H9 (cell line): ENCODE data around the gene WDR6. TPM values are rescaled to one million over a fixed set of nuclear protein-coding genes. Genes with fewer than 3 reads are reported as not detected.

Experiments
- DNase-seq: peaks from one replicate; pipeline ENCODE4 v3.0.0-alpha.2; 2017
- H2AFZ ChIP-seq: one replicate; pipeline ENCODE4 v1.6.1; 2013; ENCODE audit warnings: mild to moderate bottlenecking, low read length, control low read depth, moderate library complexity
- H2AK5ac ChIP-seq: 2 replicates; pipeline ENCODE4 v1.6.1; 2013; ENCODE audit warnings: low read length, control low read depth, mixed read lengths; ENCODE audit not compliant: insufficient read length
- H2BK120ac ChIP-seq: one replicate; pipeline ENCODE4 v1.6.1; 2013; ENCODE audit warnings: low read depth, mild to moderate bottlenecking, low read length, control low read depth, inconsistent platforms; ENCODE audit not compliant: poor library complexity, severe bottlenecking
- H2BK12ac ChIP-seq: 2 replicates; pipeline ENCODE4 v1.6.1; 2013; ENCODE audit warnings: low read length, control low read depth, mixed read lengths, low read depth; ENCODE audit not compliant: insufficient read length
- H2BK15ac ChIP-seq: 2 replicates; pipeline ENCODE4 v1.6.1; 2013; ENCODE audit warnings: low read depth, low read length, control low read depth
- H2BK20ac ChIP-seq: one replicate; pipeline ENCODE4 v1.6.1; 2013; ENCODE audit warnings: low read depth, mild to moderate bottlenecking, low read length, control low read depth, inconsistent platforms; ENCODE audit not compliant: poor library complexity, severe bottlenecking
- H2BK5ac ChIP-seq: 2 replicates; pipeline ENCODE4 v1.6.1; 2013; ENCODE audit warnings: low read length, control low read depth, mixed read lengths; ENCODE audit not compliant: insufficient read length
- H3K14ac ChIP-seq: 2 replicates; pipeline ENCODE4 v1.6.1; 2013; ENCODE audit warnings: low read length, control low read depth; ENCODE audit not compliant: insufficient read depth
- H3K18ac ChIP-seq: 2 replicates; pipeline ENCODE4 v1.6.1; 2013; ENCODE audit warnings: low read depth, mild to moderate bottlenecking, mixed read lengths, low read length, control low read depth; ENCODE audit not compliant: insufficient read length
- H3K23ac ChIP-seq: 2 replicates; pipeline ENCODE4 v1.6.1; 2013; ENCODE audit warnings: low read length, control low read depth, mixed read lengths, low read depth; ENCODE audit not compliant: insufficient read length
- H3K23me2 ChIP-seq: 2 replicates; pipeline ENCODE4 v1.6.1; 2013; ENCODE audit warnings: low read depth, mild to moderate bottlenecking, mixed read lengths, low read length, control low read depth; ENCODE audit not compliant: insufficient read length, poor library complexity, severe bottlenecking
- H3K27ac ChIP-seq: 2 replicates; pipeline ENCODE4 v1.5.1; 2013; ENCODE audit warnings: low read length, control low read depth, mixed read lengths, low read depth; ENCODE audit not compliant: insufficient read length
- H3K27me3 ChIP-seq: 2 replicates; pipeline ENCODE4 v1.6.1; 2013; ENCODE audit warnings: low read length, control low read depth, inconsistent platforms; ENCODE audit not compliant: insufficient read depth
- H3K4ac ChIP-seq: 2 replicates; pipeline ENCODE4 v1.6.1; 2013; ENCODE audit warnings: low read depth, mild to moderate bottlenecking, control low read depth, inconsistent platforms, low read length, moderate library complexity
- H3K4me1 ChIP-seq: 2 replicates; pipeline ENCODE4 v1.6.1; 2013; ENCODE audit warnings: low read length, control low read depth, inconsistent platforms; ENCODE audit not compliant: insufficient read depth
- H3K4me2 ChIP-seq: 2 replicates; pipeline ENCODE4 v1.6.1; 2013; ENCODE audit warnings: low read length, control low read depth, mixed read lengths; ENCODE audit not compliant: insufficient read length, insufficient read depth
- H3K56ac ChIP-seq: 2 replicates; pipeline ENCODE4 v1.6.1; 2013; ENCODE audit warnings: low read depth, mild to moderate bottlenecking, mixed read lengths, low read length, control low read depth; ENCODE audit not compliant: insufficient read length
- H3K79me1 ChIP-seq: 2 replicates; pipeline ENCODE4 v1.6.1; 2013; ENCODE audit warnings: low read depth, mild to moderate bottlenecking, moderate library complexity, low read length, control low read depth, inconsistent platforms; ENCODE audit not compliant: insufficient read depth, poor library complexity, severe bottlenecking
- H3K79me2 ChIP-seq: 2 replicates; pipeline ENCODE4 v1.6.1; 2013; ENCODE audit warnings: low read length, control low read depth, inconsistent platforms; ENCODE audit not compliant: insufficient read depth
- H3K9ac ChIP-seq: 2 replicates; pipeline ENCODE4 v1.6.1; 2013; ENCODE audit warnings: low read length, control low read depth, mixed read lengths; ENCODE audit not compliant: insufficient read length; ENCODE audit errors: extremely low read depth
- H3K9me3 ChIP-seq: one replicate; pipeline ENCODE4 v1.6.1; 2013; ENCODE audit warnings: low read depth, low read length, inconsistent platforms; ENCODE audit not compliant: control insufficient read depth
- H3T11ph ChIP-seq: one replicate; pipeline ENCODE4 v1.6.1; 2013; ENCODE audit warnings: mild to moderate bottlenecking, low read length, control low read depth, inconsistent platforms
- H4K20me1 ChIP-seq: one replicate; pipeline ENCODE4 v1.6.1; 2013; ENCODE audit not compliant: control insufficient read depth, insufficient read length, insufficient read depth
- H4K5ac ChIP-seq: 2 replicates; pipeline ENCODE4 v1.6.1; 2013; ENCODE audit warnings: low read depth, mild to moderate bottlenecking, mixed read lengths, low read length, control low read depth; ENCODE audit not compliant: insufficient read length
- H4K8ac ChIP-seq: replicated peaks from 2 replicates; pipeline ENCODE4 v1.6.1; 2013; ENCODE audit warnings: low read length, control low read depth, mixed read lengths, low read depth; ENCODE audit not compliant: insufficient read length
- H4K91ac ChIP-seq: 2 replicates; pipeline ENCODE4 v1.6.1; 2013; ENCODE audit warnings: low read depth, mild to moderate bottlenecking, moderate library complexity, mixed read lengths, low read length, control low read depth; ENCODE audit not compliant: insufficient read length
- H3K27ac Mint-ChIP-seq, 3 experiments: 2 replicates in 2 of 3; 3 replicates in 1 of 3; pipeline ENCODE4 v1.8.0; 2020 to 2021; ENCODE audit warnings: mixed read lengths in 3 of 3, mild to moderate bottlenecking in 1 of 3, moderate library complexity in 1 of 3
- H3K27me3 Mint-ChIP-seq: 2 replicates; pipeline ENCODE4 v1.8.0; 2021; ENCODE audit warnings: low read depth, mild to moderate bottlenecking, moderate library complexity, mixed read lengths
- H3K36me3 Mint-ChIP-seq, 3 experiments: 2 replicates in 2 of 3; 3 replicates in 1 of 3; pipeline ENCODE4 v1.8.0; 2020 to 2021; ENCODE audit warnings: low read depth in 3 of 3, mixed read lengths in 3 of 3; ENCODE audit not compliant: insufficient read depth in 1 of 3
- H3K4me1 Mint-ChIP-seq, 2 experiments: 2 replicates each; pipeline ENCODE4 v1.8.0; 2020; ENCODE audit warnings: mixed read lengths in 2 of 2
- H3K4me3 Mint-ChIP-seq, 2 experiments: 2 replicates in 1 of 2; 3 replicates in 1 of 2; pipeline ENCODE4 v1.8.0; 2020 to 2021; ENCODE audit warnings: mild to moderate bottlenecking in 2 of 2, mixed read lengths in 2 of 2, moderate library complexity in 1 of 2
- H3K9me3 Mint-ChIP-seq, 2 experiments: 2 replicates in 1 of 2; 3 replicates in 1 of 2; pipeline ENCODE4 v1.8.0; 2020; ENCODE audit warnings: mild to moderate bottlenecking in 2 of 2, mixed read lengths in 2 of 2, moderate library complexity in 1 of 2
- WGBS: extraction: QIAGEN DNeasy Blood & Tissue Kit; methylation state at CpG from one replicate; pipeline ENCODE4 v1.1.7; 2013; ENCODE audit warnings: missing lambda C conversion rate, low lambda C conversion rate, mixed read lengths; ENCODE audit not compliant: insufficient read length; ENCODE audit errors: extremely low coverage; 5-methylcytosine and 5-hydroxymethylcytosine counted together
- total RNA-seq: library from RNA; stranded (reverse); gene quantifications from 2 replicates; pipeline ENCODE4 v1.2.1, GENCODE V29; 2021
- TF ChIP-seq, protein P1 (sequence below): fragments of 200-600 bp; sonication (generic); conservative IDR thresholded peaks from 3 replicates; pipeline ENCODE4 v1.8.0; 2021; ENCODE audit warnings: antibody characterized with exemption, mild to moderate bottlenecking

Gene WDR6
- total RNA-seq, 1 experiment from 2014 or later = 298 TPM

DNA sequence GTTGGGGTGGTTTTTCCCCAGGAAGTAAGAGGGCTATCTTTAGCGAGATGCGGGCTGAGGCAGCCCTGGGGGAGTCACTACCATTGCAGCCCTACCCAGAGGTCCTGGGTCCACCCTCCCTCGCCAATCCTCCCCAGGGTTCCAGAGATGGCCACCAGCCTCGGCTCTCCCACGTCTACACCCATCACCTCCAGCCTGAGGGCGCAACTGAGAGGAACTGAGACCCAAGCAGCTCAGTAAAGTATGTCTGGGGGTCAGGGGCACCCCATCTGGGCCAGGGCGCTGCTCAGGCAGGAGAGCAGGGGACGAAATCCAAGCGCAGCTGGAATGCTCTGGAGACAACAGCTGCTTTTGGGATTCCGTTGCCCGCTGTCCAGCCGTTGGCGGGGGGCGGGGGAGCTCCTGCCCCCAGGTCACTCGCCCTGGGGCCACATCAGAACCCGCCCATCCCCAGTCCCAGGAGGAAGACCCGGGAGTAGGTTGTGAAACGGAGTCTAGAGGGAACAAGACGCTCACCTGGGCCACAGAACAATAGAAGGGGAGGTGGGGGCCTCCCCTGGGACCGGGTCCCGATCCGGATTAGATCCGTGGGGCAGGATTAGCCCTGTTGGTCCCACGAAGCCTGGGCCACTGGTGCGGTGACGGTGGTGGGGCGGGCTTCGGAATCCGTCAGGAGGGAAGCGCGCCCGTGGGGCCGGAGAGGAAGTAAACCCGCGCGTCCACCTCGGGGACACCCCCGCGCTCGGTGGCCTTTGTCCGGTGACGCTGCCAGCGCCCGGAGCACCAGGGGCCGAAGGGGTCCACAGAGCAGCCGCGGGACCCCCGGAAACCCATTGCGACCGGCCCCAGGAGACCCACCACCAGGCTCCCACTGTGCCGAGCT is 13.4 kb downstream of the WDR6 start:
- no peak for DNase-seq
- no peak overlapping the region for H3T11ph ChIP-seq
- H4K91ac ChIP-seq = peak overlapping the region; percentile 34
- H3K4ac ChIP-seq = peak overlapping the region; percentile 55
- Mint-ChIP-seq H3K36me3 (peaks cover 30 to 46% (median 41%) of the 10 kb centered on the region in 3 experiments), H3K27me3 (no peaks in the 10 kb centered on the region), H3K4me1 (peaks cover 23 to 24% of the 10 kb centered on the region in 2 experiments), H3K4me3 (peak overlapping the region; percentile 91 to 95), H3K27ac (peak overlapping the region; percentile 87 to 93 (median 91); a peak in 6 of 7 replicates), H3K9me3 (no peaks in the 10 kb centered on the region)
- H2BK15ac ChIP-seq = no peak overlapping the region; the same call in 1 of the 2 replicates
- H3K9ac ChIP-seq = peak overlapping the region; percentile 85
- no peaks in the 10 kb centered on the region for H3K79me2 ChIP-seq
- H3K23me2 ChIP-seq = peaks cover 22% of the 10 kb centered on the region
- H3K27me3 ChIP-seq = no peaks in the 10 kb centered on the region
- no peak overlapping the region for H2AFZ ChIP-seq
- no peaks in the 10 kb centered on the region for H3K4me1 ChIP-seq
- no peak overlapping the region for H2BK20ac ChIP-seq
- H4K8ac ChIP-seq = no peak overlapping the region
- no peak overlapping the region for H3K23ac ChIP-seq
- TF ChIP-seq, protein P1, sequence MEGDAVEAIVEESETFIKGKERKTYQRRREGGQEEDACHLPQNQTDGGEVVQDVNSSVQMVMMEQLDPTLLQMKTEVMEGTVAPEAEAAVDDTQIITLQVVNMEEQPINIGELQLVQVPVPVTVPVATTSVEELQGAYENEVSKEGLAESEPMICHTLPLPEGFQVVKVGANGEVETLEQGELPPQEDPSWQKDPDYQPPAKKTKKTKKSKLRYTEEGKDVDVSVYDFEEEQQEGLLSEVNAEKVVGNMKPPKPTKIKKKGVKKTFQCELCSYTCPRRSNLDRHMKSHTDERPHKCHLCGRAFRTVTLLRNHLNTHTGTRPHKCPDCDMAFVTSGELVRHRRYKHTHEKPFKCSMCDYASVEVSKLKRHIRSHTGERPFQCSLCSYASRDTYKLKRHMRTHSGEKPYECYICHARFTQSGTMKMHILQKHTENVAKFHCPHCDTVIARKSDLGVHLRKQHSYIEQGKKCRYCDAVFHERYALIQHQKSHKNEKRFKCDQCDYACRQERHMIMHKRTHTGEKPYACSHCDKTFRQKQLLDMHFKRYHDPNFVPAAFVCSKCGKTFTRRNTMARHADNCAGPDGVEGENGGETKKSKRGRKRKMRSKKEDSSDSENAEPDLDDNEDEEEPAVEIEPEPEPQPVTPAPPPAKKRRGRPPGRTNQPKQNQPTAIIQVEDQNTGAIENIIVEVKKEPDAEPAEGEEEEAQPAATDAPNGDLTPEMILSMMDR = no peak
- peak overlapping the region; percentile 92 for H3K18ac ChIP-seq
- H3K4me2 ChIP-seq = peak overlapping the region; percentile 87
- H3K9me3 ChIP-seq = no peaks in the 10 kb centered on the region
- no peak overlapping the region for H3K56ac ChIP-seq
- no peak overlapping the region for H2BK120ac ChIP-seq
- H3K14ac ChIP-seq = peak overlapping the region; percentile 88
- H3K27ac ChIP-seq = no peak overlapping the region
- no peak overlapping the region for H2AK5ac ChIP-seq
- H2BK5ac ChIP-seq = no peak overlapping the region
- WGBS = no CpG with 5 or more reads among the region's 51 CpGs
- H3K79me1 ChIP-seq = no peaks in the 10 kb centered on the region
- H4K20me1 ChIP-seq = peaks cover 2% of the 10 kb centered on the region
- H4K5ac ChIP-seq = peak overlapping the region; percentile 53
- H2BK12ac ChIP-seq = no peak overlapping the region
